Caco-2 (cell line): ENCODE data around the gene SLC24A4. TPM values are rescaled to one million over a fixed set of nuclear protein-coding genes. Genes with fewer than 3 reads are reported as not detected.

Source experiments
- BruUV-seq: library from RNA; stranded (reverse); fragments of 400-500 nt; replicated peaks from 2 replicates; lab custom pipeline; 2021; lab: Mats Ljungman, UMichigan
- CTCF ChIA-PET: fragments of 300-600 bp; sonication (Branson Sonifier 250); formaldehyde crosslinking; loops from one replicate; lab custom pipeline; 2022; ENCODE audit warnings: antibody characterized with exemption; lab: Charles Lee
- POLR2A ChIA-PET: fragments of 300-600 bp; sonication (Branson Sonifier 250); formaldehyde crosslinking; loops from one replicate; lab custom pipeline; 2022; ENCODE audit warnings: antibody characterized with exemption; lab: Charles Lee
- DNase-seq, 2 experiments: peaks; one replicate each; pipeline versions ENCODE4 v3.0.0 to v3.0.0-alpha.2; 2020 to 2022
- H3K27me3 ChIP-seq: replicated peaks from 2 replicates; pipeline ENCODE4 v1.6.0; 2011; ENCODE audit warnings: low read length; ENCODE audit not compliant: control insufficient read depth, insufficient read depth
- H3K36me3 ChIP-seq: 2 replicates; pipeline ENCODE4 v1.5.1; 2011; ENCODE audit warnings: low read length; ENCODE audit not compliant: control insufficient read depth, insufficient read depth
- H3K4me1 ChIP-seq: fragments of 250-450 bp; sonication (Bioruptor Pico); 2 replicates; pipeline ENCODE4 v1.5.1; 2020; ENCODE audit warnings: mild to moderate bottlenecking
- H3K4me3 ChIP-seq: 2 replicates; pipeline ENCODE4 v1.5.1; 2011; ENCODE audit warnings: low read depth, mild to moderate bottlenecking, control low read depth, low read length
- H3K9me3 ChIP-seq: fragments of 250-450 bp; sonication (Bioruptor Pico); 2 replicates; pipeline ENCODE4 v1.5.1; 2020; ENCODE audit warnings: mild to moderate bottlenecking, moderate library complexity
- H3K27ac Mint-ChIP-seq: one replicate; pipeline ENCODE4 v1.8.0; 2022; ENCODE audit warnings: mixed read lengths; ENCODE audit not compliant: unreplicated experiment
- H3K27me3 Mint-ChIP-seq: one replicate; pipeline ENCODE4 v1.8.0; 2022; ENCODE audit warnings: mixed read lengths; ENCODE audit not compliant: insufficient read depth, unreplicated experiment
- H3K36me3 Mint-ChIP-seq: one replicate; pipeline ENCODE4 v1.8.0; 2022; ENCODE audit warnings: mild to moderate bottlenecking, mixed read lengths; ENCODE audit not compliant: insufficient read depth, unreplicated experiment
- H3K4me1 Mint-ChIP-seq: one replicate; pipeline ENCODE4 v1.8.0; 2022; ENCODE audit warnings: low read depth, mixed read lengths; ENCODE audit not compliant: unreplicated experiment
- H3K4me3 Mint-ChIP-seq: one replicate; pipeline ENCODE4 v1.8.0; 2022; ENCODE audit warnings: mild to moderate bottlenecking, moderate library complexity, mixed read lengths; ENCODE audit not compliant: unreplicated experiment
- H3K9me3 Mint-ChIP-seq: one replicate; pipeline ENCODE4 v1.8.0; 2022; ENCODE audit warnings: mixed read lengths; ENCODE audit not compliant: unreplicated experiment
- intact Hi-C: fragments of 100-400 bp; cut with micrococcal nuclease; formaldehyde crosslinking; loops from one replicate; pipeline ENCODE4 v1.10.0; 2022; ENCODE audit not compliant: unreplicated experiment
- total RNA-seq: library from RNA; stranded (reverse); gene quantifications from 2 replicates; pipeline ENCODE4 v1.2.3, GENCODE V29; 2022
- TF ChIP-seq, protein P1 (sequence below), 2 experiments: fragments of 200-600 bp in 1 of 2; IDR thresholded peaks; 1 replicate in 1 of 2; 2 replicates in 1 of 2; pipeline versions ENCODE4 v1.5.1 to v1.8.0; 2011 to 2022; ENCODE audit warnings: antibody characterized with exemption in 1 of 2, control low read depth in 1 of 2, inconsistent platforms in 1 of 2, low read depth in 1 of 2, low read length in 1 of 2, mild to moderate bottlenecking in 1 of 2, moderate library complexity in 1 of 2; ENCODE audit not compliant: insufficient read depth in 1 of 2, severe bottlenecking in 1 of 2, unreplicated experiment in 1 of 2

Gene SLC24A4
- total RNA-seq, 1 experiment from 2014 or later, result not detected

DNA sequence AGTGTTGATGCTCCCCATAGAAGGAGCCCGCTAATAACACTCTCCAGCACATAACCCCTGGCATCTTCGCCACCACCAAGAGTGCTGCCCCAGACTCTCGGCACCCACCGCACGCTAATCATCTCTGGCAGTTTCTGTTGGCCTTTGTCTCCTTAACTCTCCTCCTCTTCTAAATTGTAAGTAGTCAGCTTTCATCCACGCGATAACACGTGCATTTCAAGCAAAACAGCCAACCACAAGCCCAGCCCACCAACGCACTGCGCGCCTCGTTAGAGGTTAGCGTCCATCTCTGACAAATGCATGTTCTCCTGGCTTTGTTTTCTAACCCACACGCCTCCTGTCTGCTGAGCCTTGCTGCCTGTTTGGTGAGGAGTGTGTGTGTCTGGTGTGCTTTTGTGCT is 129.5 kb downstream of the SLC24A4 start:
- Mint-ChIP-seq H3K27me3 (no peaks in the 10 kb centered on the region), H3K4me3 (no peak overlapping the region), H3K36me3 (no peaks in the 10 kb centered on the region), H3K4me1 (no peaks in the 10 kb centered on the region), H3K27ac (no peak overlapping the region), H3K9me3 (no peaks in the 10 kb centered on the region)
- Histone ChIP-seq H3K4me1 (0 out of 2 replicates have a peak, but pooled peaks cover 2% of the 10 kb centered on the region), H3K9me3 (no peaks in the 10 kb centered on the region), H3K36me3 (no peaks in the 10 kb centered on the region), H3K4me3 (no peak overlapping the region), H3K27me3 (no peaks in the 10 kb centered on the region)
- no peak for DNase-seq
- CTCF ChIA-PET, result no interaction called here
- TF ChIP-seq, protein P1, sequence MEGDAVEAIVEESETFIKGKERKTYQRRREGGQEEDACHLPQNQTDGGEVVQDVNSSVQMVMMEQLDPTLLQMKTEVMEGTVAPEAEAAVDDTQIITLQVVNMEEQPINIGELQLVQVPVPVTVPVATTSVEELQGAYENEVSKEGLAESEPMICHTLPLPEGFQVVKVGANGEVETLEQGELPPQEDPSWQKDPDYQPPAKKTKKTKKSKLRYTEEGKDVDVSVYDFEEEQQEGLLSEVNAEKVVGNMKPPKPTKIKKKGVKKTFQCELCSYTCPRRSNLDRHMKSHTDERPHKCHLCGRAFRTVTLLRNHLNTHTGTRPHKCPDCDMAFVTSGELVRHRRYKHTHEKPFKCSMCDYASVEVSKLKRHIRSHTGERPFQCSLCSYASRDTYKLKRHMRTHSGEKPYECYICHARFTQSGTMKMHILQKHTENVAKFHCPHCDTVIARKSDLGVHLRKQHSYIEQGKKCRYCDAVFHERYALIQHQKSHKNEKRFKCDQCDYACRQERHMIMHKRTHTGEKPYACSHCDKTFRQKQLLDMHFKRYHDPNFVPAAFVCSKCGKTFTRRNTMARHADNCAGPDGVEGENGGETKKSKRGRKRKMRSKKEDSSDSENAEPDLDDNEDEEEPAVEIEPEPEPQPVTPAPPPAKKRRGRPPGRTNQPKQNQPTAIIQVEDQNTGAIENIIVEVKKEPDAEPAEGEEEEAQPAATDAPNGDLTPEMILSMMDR (IDR thresholded peaks at IDR 0.05; ENCODE audit: insufficient read depth in 1 of 2, low read depth in 1 of 2, low read length in 1 of 2, severe bottlenecking in 1 of 2, unreplicated experiment in 1 of 2), result no peak
- intact Hi-C loops, result no loop called here
- POLR2A ChIA-PET, result no interaction called here
- BruUV-seq, result no TSS peak

DNA sequence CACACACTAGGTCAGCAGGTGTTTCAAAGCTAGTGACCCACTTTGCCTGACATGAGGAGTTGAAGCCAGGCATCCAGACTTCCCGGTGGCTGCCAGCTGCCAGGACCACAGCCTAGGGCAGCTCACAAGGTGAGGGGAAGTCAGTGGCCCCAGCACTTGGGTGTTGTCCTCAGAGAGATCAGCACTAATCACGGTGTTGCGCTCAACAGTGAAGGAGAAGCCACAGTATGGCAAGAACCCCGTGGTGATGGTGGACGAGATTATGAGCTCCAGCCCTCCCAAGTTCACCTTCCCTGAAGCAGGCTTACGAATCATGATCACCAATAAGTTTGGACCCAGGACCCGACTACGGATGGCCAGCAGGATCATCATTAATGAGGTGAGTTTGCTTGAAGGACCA is 130.7 kb downstream of the SLC24A4 start:
- Mint-ChIP-seq H3K4me1 (no peaks in the 10 kb centered on the region), H3K27ac (no peak overlapping the region), H3K9me3 (no peaks in the 10 kb centered on the region), H3K27me3 (no peaks in the 10 kb centered on the region), H3K36me3 (no peaks in the 10 kb centered on the region), H3K4me3 (no peak overlapping the region)
- CTCF ChIA-PET, result no interaction called here
- no peaks in the 10 kb centered on the region for H3K36me3 ChIP-seq
- intact Hi-C loops, result no loop called here
- no peak for DNase-seq
- TF ChIP-seq, protein P1 (IDR thresholded peaks at IDR 0.05; ENCODE audit: insufficient read depth in 1 of 2, low read depth in 1 of 2, low read length in 1 of 2, severe bottlenecking in 1 of 2, unreplicated experiment in 1 of 2), result no peak
- POLR2A ChIA-PET, result no interaction called here
- no peak overlapping the region for H3K4me3 ChIP-seq
- H3K27me3 ChIP-seq, result no peaks in the 10 kb centered on the region
- 0 out of 2 replicates have a peak, but pooled peaks cover 3% of the 10 kb centered on the region for H3K4me1 ChIP-seq
- BruUV-seq, result no TSS peak
- H3K9me3 ChIP-seq, result no peaks in the 10 kb centered on the region

DNA sequence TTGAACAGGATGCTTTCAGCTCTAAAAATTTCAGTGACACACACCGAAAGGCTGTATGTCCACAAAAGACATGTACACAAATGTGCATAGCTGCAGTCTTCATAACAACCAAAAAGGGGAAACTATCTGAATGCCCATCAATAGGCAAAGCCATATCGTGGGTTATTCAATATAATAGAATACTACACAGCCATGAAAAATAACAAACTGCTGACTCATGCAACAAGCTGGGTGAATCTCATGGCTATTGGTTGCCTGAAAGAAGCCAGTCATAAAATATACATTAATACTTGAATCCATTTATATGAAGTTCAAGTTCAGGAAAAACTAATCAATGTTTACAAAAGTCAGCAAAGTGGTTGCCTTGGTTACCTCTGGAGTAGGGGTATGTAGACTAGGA is 132.3 kb downstream of the SLC24A4 start:
- Histone ChIP-seq H3K4me3 (no peak overlapping the region), H3K4me1 (peaks cover 7% of the 10 kb centered on the region; the same call in 1 of the 2 replicates), H3K27me3 (no peaks in the 10 kb centered on the region), H3K9me3 (no peaks in the 10 kb centered on the region), H3K36me3 (no peaks in the 10 kb centered on the region)
- H3K4me3 Mint-ChIP-seq, result no peak overlapping the region
- H3K27ac Mint-ChIP-seq, result no peak overlapping the region
- H3K9me3 Mint-ChIP-seq, result no peaks in the 10 kb centered on the region
- no peak for DNase-seq
- ChIA-PET POLR2A (no interaction called here), CTCF (no interaction called here)
- H3K27me3 Mint-ChIP-seq, result no peaks in the 10 kb centered on the region
- no TSS peak for BruUV-seq
- TF ChIP-seq, protein P1 (IDR thresholded peaks at IDR 0.05; ENCODE audit: insufficient read depth in 1 of 2, low read depth in 1 of 2, low read length in 1 of 2, severe bottlenecking in 1 of 2, unreplicated experiment in 1 of 2), result no peak
- no peaks in the 10 kb centered on the region for H3K4me1 Mint-ChIP-seq
- no peaks in the 10 kb centered on the region for H3K36me3 Mint-ChIP-seq
- intact Hi-C loops, result no loop called here
